HCT116 (cell line): ENCODE data around the gene TEAD2. TPM values are rescaled to one million over a fixed set of nuclear protein-coding genes. Genes with fewer than 3 reads are reported as not detected.
"Not testable (repeated sequence)": the region's sequence is repeated elsewhere in the genome, so short reads cannot be mapped to it uniquely, and the experiment has no call there.

Experiments used
- ATAC-seq: fragments of 200-7000 bp; cut with Tn5 transposase; 2 replicates; pipeline ENCODE4 v1.9.1; 2020; ENCODE audit warnings: mild to moderate bottlenecking, moderate library complexity
- BruUV-seq: library from RNA; stranded (reverse); fragments of 400-500 nt; replicated peaks from 2 replicates; lab custom pipeline; 2021; lab: Mats Ljungman, UMichigan
- CTCF ChIA-PET: fragments of 300-600 bp; sonication (Branson Sonifier 250); formaldehyde crosslinking; loops from one replicate; lab custom pipeline; 2021; ENCODE audit warnings: antibody characterized with exemption; lab: Charles Lee
- POLR2A ChIA-PET: fragments of 300-600, 350-600 bp; sonication (Branson Sonifier 250); formaldehyde crosslinking; loops from one replicate; lab custom pipeline; 2021; ENCODE audit warnings: antibody characterized with exemption; lab: Charles Lee
- RAD21 ChIA-PET, 2 experiments: fragments of 300-600 bp; sonication (Branson Sonifier 250); formaldehyde crosslinking; loops; one replicate each; lab custom pipeline; 2023; ENCODE audit warnings: low total read pairs in 2 of 2; ENCODE audit not compliant: uncharacterized antibody in 2 of 2, unreplicated experiment in 2 of 2, low non-redundant PET in 1 of 2; lab: Charles Lee
- DNase-seq: peaks from one replicate; pipeline ENCODE4 v3.0.0-alpha.2; 2010; ENCODE audit warnings: low read depth, low spot score
- H2AFZ ChIP-seq: fragments of 200-600 bp; shearing (Covaris generic), sonication (generic); 2 replicates; pipeline ENCODE4 v1.6.1; 2017; ENCODE audit warnings: low read depth, mixed run types, mixed read lengths, antibody characterized with exemption, low read length; ENCODE audit not compliant: poor library complexity, severe bottlenecking
- H3K27ac ChIP-seq: 2 replicates; pipeline ENCODE4 v1.5.1; 2012; ENCODE audit warnings: low read depth, low read length
- H3K27me3 ChIP-seq: fragments of 200-600 bp; sonication (generic); 2 replicates; pipeline ENCODE4 v1.6.1; 2016; ENCODE audit warnings: mixed run types, low read length, mixed read lengths; ENCODE audit not compliant: insufficient read depth
- H3K36me3 ChIP-seq, 2 experiments: fragments of 200-500 bp in 1 of 2; fragments of 200-600 bp in 1 of 2; sonication (Bioruptor generic) in 1 of 2; sonication (generic) in 1 of 2; 2 replicates each; pipeline versions ENCODE4 v1.5.1 to v1.6.1; 2014 to 2016; ENCODE audit warnings: low read length in 2 of 2, inconsistent platforms in 1 of 2, mixed read lengths in 1 of 2, mixed run types in 1 of 2; ENCODE audit not compliant: insufficient read depth in 2 of 2, control insufficient read depth in 1 of 2
- H3K4me1 ChIP-seq, 2 experiments: fragments of 200-600 bp in 1 of 2; sonication (generic) in 1 of 2; 2 replicates each; pipeline versions ENCODE4 v1.5.1 to v1.6.1; 2012 to 2017; ENCODE audit warnings: low read length in 2 of 2, inconsistent platforms in 1 of 2, mild to moderate bottlenecking in 1 of 2, mixed read lengths in 1 of 2, mixed run types in 1 of 2, moderate library complexity in 1 of 2; ENCODE audit not compliant: insufficient read depth in 2 of 2, control insufficient read depth in 1 of 2
- H3K4me2 ChIP-seq: fragments of 200-600 bp; sonication (generic); 2 replicates; pipeline ENCODE4 v1.6.1; 2017; ENCODE audit warnings: mixed run types, low read length, mixed read lengths
- H3K4me3 ChIP-seq, 2 experiments: fragments of 200-600 bp in 1 of 2; sonication (generic) in 1 of 2; replicated peaks in 1 of 2; 2 replicates each; pipeline ENCODE4 v1.5.1; 2011 to 2016; ENCODE audit warnings: low read length in 2 of 2, control low read depth in 1 of 2, low read depth in 1 of 2, mild to moderate bottlenecking in 1 of 2, mixed read lengths in 1 of 2, mixed run types in 1 of 2
- H3K79me2 ChIP-seq: fragments of 200-600 bp; sonication (generic); 2 replicates; pipeline ENCODE4 v1.6.1; 2017; ENCODE audit warnings: mild to moderate bottlenecking, mixed run types, low read length, moderate library complexity, mixed read lengths; ENCODE audit not compliant: insufficient read depth
- H3K9ac ChIP-seq: fragments of 200-600 bp; sonication (generic); 2 replicates; pipeline ENCODE4 v1.6.1; 2016; ENCODE audit warnings: low read length, mixed read lengths
- H3K9me2 ChIP-seq: fragments of 200-600 bp; sonication (generic), shearing (Covaris generic); 2 replicates; pipeline ENCODE4 v1.6.1; 2017; ENCODE audit warnings: mixed run types, mild to moderate bottlenecking, moderate library complexity; ENCODE audit not compliant: insufficient read depth
- H3K9me3 ChIP-seq, 2 experiments: fragments of 200-500 bp in 1 of 2; fragments of 200-600 bp in 1 of 2; sonication (Bioruptor generic) in 1 of 2; sonication (generic) in 1 of 2; 2 replicates each; pipeline ENCODE4 v1.6.1; 2014 to 2017; ENCODE audit warnings: low read length in 2 of 2, mixed read lengths in 2 of 2, inconsistent platforms in 1 of 2, low read depth in 1 of 2, mild to moderate bottlenecking in 1 of 2, mixed run types in 1 of 2, moderate library complexity in 1 of 2; ENCODE audit not compliant: control insufficient read depth in 1 of 2, insufficient read depth in 1 of 2
- H4K20me1 ChIP-seq: fragments of 200-600 bp; sonication (generic), shearing (Covaris generic); 2 replicates; pipeline ENCODE4 v1.6.1; 2017; ENCODE audit warnings: mixed run types, mild to moderate bottlenecking, moderate library complexity; ENCODE audit not compliant: insufficient read depth
- CTCF ChIP-seq, 3 experiments: fragments of 200-600 bp in 1 of 3; sonication (generic) in 1 of 3; IDR thresholded peaks in 2 of 3; conservative IDR thresholded peaks in 1 of 3; 2 replicates each; pipeline ENCODE4 v1.5.1; 2012 to 2017; ENCODE audit warnings: low read depth in 2 of 3, low read length in 2 of 3, antibody characterized with exemption in 1 of 3, borderline replicate concordance in 1 of 3, control low read depth in 1 of 3, mild to moderate bottlenecking in 1 of 3, mixed read lengths in 1 of 3, mixed run types in 1 of 3, moderate library complexity in 1 of 3; ENCODE audit not compliant: insufficient read depth in 1 of 3
- EZH2phosphoT487 ChIP-seq: fragments of 200-600 bp; IDR thresholded peaks from 2 replicates; pipeline ENCODE4 v1.6.1; 2018; ENCODE audit warnings: antibody characterized with exemption, borderline replicate concordance
- FOSL1 ChIP-seq: IDR thresholded peaks from 2 replicates; pipeline ENCODE4 v1.6.1; 2012; ENCODE audit warnings: low read depth
- POLR2A ChIP-seq: IDR thresholded peaks from 2 replicates; pipeline ENCODE4 v1.7.0; 2011; ENCODE audit warnings: borderline replicate concordance; ENCODE audit not compliant: insufficient read depth, insufficient read length; ENCODE audit errors: extremely low read depth
- POLR2AphosphoS5 ChIP-seq: IDR thresholded peaks from 2 replicates; pipeline ENCODE4 v1.6.1; 2011; ENCODE audit warnings: mild to moderate bottlenecking, low read depth, low read length, moderate library complexity
- RAD21 ChIP-seq: IDR thresholded peaks from 2 replicates; pipeline ENCODE4 v1.6.1; 2012; ENCODE audit warnings: low read depth, mild to moderate bottlenecking
- SP1 ChIP-seq: IDR thresholded peaks from 2 replicates; pipeline ENCODE4 v1.6.1; 2012; ENCODE audit warnings: low read depth
- YY1 ChIP-seq: IDR thresholded peaks from 2 replicates; pipeline ENCODE4 v1.6.1; 2011; ENCODE audit warnings: low read length, low read depth, moderate library complexity, mild to moderate bottlenecking; ENCODE audit not compliant: insufficient replicate concordance; ENCODE audit errors: extremely low read depth
- ZNF274 ChIP-seq: fragments of 200-500 bp; sonication (Bioruptor generic); IDR thresholded peaks from 2 replicates; pipeline ENCODE4 v1.6.1; 2014; ENCODE audit warnings: mild to moderate bottlenecking, low read depth, low read length, inconsistent platforms
- intact Hi-C: fragments of 100-400 bp; cut with micrococcal nuclease; formaldehyde crosslinking; loops from 2 replicates; pipeline ENCODE4 v1.10.0; 2022
- total RNA-seq: library from RNA; stranded (reverse); gene quantifications from one replicate; pipeline ENCODE4 v1.2.1, GENCODE V29; 2021; ENCODE audit not compliant: unreplicated experiment

TEAD2 gene
- total RNA-seq, 1 experiment from 2014 or later: 31.9 TPM

- intact Hi-C loops: no loop called here
- Histone ChIP-seq H3K36me3 (no peaks in the 10 kb centered on the region), H3K27me3 (no peaks in the 10 kb centered on the region), H3K4me1 (peaks cover 0 to 6% of the 10 kb centered on the region in 2 experiments; a peak in 2 of 4 replicates), H3K9me3 (no peaks in the 10 kb centered on the region), H3K9ac (no peak overlapping the region), H3K27ac (no peak overlapping the region), H2AFZ (no peak overlapping the region), H3K9me2 (no peaks in the 10 kb centered on the region), H3K4me3 (no peak overlapping the region), H3K4me2 (no peak overlapping the region), H4K20me1 (no peaks in the 10 kb centered on the region), H3K79me2 (no peaks in the 10 kb centered on the region)
- ChIA-PET POLR2A (no interaction called here), CTCF (interaction anchor here (0.6 to 2.4 kb wide), 7 partner anchors 10 to 93 kb away, joined by 3 to 10 read pairs (median 4); no protein-coding TSS in a partner anchor), RAD21 (no interaction called here)
- ATAC-seq (no peak; the same call in 1 of the 2 replicates), DNase-seq (no peak)
- BruUV-seq: no TSS peak
- no peak for TF ChIP-seq POLR2AphosphoS5
- no peak for TF ChIP-seq FOSL1
- no peak for TF ChIP-seq ZNF274
Measured at GRCh38 chr19:49301866-49302252, 60.4 kb downstream of the TEAD2 start.

GRCh38 chr19:49301165-49301865, 60.9 kb downstream of the TEAD2 start:
- peak overlapping the region; percentile 26 to 33; a peak in 3 of 4 replicates for H3K4me3 ChIP-seq
- no peaks in the 10 kb centered on the region for H3K27me3 ChIP-seq

GRCh38 chr19:49298653-49299052, 63.6 kb downstream of the TEAD2 start:
- CTCF ChIA-PET: not testable (repeated sequence)

More at GRCh38 chr19:49301165-49301865, 60.9 kb downstream of the TEAD2 start:
- Histone ChIP-seq H3K9me2 (no peaks in the 10 kb centered on the region), H4K20me1 (no peaks in the 10 kb centered on the region), H3K9me3 (no peaks in the 10 kb centered on the region), H2AFZ (peak overlapping the region; percentile 78), H3K79me2 (no peaks in the 10 kb centered on the region), H3K4me1 (peaks cover 0 to 6% of the 10 kb centered on the region in 2 experiments; a peak in 2 of 4 replicates), H3K9ac (no peak overlapping the region), H3K27ac (no peak overlapping the region), H3K36me3 (no peaks in the 10 kb centered on the region), H3K4me2 (peak overlapping the region; percentile 74)
- POLR2A ChIA-PET: no interaction called here
- ATAC-seq (peak; percentile 100), DNase-seq (peak; percentile 48)
- RAD21 ChIA-PET: no interaction called here
- no TSS peak for BruUV-seq
- intact Hi-C loops: no loop called here
- CTCF ChIA-PET: interaction anchor here (0.6 to 2.4 kb wide), 8 partner anchors 10 to 93 kb away, joined by 3 to 10 read pairs (median 4); no protein-coding TSS in a partner anchor
- TF ChIP-seq FOSL1: no peak
- peak; percentile 56 to 99 (median 98); a peak in 5 of 6 replicates for TF ChIP-seq CTCF (IDR thresholded peaks at IDR 0.05 in 2 of 3, conservative IDR thresholded peaks at IDR 0.05 in 1 of 3; ENCODE audit: borderline replicate concordance in 1 of 3, insufficient read depth in 1 of 3, low read depth in 2 of 3, low read length in 2 of 3)
- no peak for TF ChIP-seq POLR2A
- no peak for TF ChIP-seq SP1
- TF ChIP-seq EZH2phosphoT487: no peak
- peak; percentile 56 for TF ChIP-seq RAD21
- TF ChIP-seq YY1: peak; percentile 19

More at GRCh38 chr19:49298653-49299052, 63.6 kb downstream of the TEAD2 start:
- RAD21 ChIA-PET, H3K9me2 ChIP-seq, H3K4me2 ChIP-seq, H3K9me3 ChIP-seq, H4K20me1 ChIP-seq, DNase-seq, intact Hi-C loops, H3K36me3 ChIP-seq, H3K4me1 ChIP-seq, H3K27me3 ChIP-seq, H3K9ac ChIP-seq, H2AFZ ChIP-seq, ATAC-seq, H3K79me2 ChIP-seq, BruUV-seq, H3K4me3 ChIP-seq, H3K27ac ChIP-seq, POLR2A ChIA-PET: not testable (repeated sequence)
